HG02852 (cell line): ENCODE data around the gene SEPTIN11.

Source experiments
- ATAC-seq: cut with Tn5 transposase; IDR thresholded peaks from one replicate; pipeline ENCODE4 v1.9.1; 2021; ENCODE audit warnings: mild to moderate bottlenecking, moderate library complexity; ENCODE audit not compliant: unreplicated experiment

The SEPTIN11 gene

DNA sequence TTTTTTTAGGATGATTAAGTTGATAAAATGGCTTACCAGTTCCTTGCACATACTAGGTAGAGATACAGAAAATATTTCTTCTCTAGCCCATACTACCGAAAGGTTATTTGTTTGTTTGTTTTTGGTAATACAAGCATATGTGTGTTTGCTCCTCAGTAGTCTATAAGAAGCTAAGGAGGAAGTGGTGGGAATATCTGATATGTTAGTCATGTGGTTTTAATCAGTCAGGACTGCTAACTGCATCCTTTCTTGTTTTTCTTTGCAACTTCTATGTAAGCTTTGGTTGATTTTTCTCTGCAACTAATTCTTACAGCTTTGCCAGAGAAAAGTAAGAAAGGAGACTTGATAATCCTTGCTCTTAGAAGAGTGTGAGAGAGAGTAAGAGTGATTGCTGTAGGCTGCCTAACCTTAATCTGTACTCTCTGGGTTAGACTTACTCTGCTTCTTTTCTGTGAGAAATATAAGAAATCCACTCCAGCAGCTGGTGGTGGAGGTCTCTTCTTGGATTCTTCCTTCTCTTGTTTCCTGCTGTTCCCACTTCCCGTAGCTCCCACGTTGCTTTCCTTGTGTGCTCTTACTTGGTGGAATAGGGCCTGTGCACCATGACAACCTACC is 28.3 kb downstream of the SEPTIN11 start:
- ATAC-seq: no peak

DNA sequence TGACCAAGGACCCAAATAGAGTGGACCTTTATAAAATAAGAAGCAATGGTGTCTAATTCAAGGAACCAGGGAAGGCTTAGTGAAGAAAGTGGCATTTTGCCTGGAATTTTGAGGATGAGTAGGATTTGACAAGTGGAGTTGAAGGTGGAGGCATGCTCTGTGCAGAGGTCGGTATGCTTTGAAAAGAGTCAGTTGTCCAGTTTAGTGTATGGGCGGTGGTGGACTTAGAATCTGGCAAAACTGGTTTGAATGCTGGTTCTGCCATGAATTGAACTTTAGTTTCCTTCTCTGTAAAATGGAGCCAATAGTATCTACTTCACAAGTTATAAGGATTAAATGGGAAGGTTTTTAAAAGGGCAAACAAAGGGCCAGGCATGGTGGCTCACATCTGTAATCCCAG is 29.7 kb downstream of the SEPTIN11 start:
- ATAC-seq: no peak

DNA sequence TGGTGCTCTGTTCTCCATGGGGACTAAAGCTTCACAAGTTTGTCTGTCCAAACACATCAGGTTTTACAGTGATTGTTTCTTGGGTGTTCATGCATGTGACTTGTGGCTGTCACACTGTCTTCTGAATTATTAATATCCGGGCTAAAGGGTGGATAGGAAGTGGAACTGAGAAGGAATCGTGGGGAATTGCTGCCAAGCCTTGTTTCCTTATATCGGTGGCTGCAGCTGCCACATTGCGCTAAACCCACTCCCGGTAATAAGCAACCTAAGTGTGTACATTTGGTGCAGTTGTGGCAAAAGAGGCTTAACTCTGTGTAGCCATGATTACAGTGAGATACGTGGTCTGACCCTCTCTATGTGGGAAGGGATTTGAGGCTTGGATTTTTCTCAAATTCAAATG is 30.7 kb downstream of the SEPTIN11 start:
- ATAC-seq: no peak

DNA sequence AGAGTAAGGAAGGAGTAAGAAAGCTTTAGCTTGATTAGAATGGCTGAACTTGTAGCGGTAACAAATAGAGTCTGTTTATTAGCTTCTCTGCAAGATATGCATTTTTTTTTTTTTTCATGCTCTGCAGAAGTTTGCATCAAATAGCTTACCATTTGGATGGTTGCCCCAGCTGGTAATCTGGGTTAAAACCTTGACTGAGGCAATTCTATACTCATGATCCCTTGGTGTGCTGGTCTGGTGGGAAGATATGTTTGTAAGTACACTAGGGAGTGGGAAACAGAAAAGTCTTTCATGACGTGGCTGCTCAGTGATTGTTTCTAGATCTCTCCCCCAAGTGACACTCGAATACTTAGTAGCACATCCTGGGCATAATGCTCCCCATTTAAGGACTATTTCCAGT is 32.1 kb downstream of the SEPTIN11 start:
- no peak for ATAC-seq

DNA sequence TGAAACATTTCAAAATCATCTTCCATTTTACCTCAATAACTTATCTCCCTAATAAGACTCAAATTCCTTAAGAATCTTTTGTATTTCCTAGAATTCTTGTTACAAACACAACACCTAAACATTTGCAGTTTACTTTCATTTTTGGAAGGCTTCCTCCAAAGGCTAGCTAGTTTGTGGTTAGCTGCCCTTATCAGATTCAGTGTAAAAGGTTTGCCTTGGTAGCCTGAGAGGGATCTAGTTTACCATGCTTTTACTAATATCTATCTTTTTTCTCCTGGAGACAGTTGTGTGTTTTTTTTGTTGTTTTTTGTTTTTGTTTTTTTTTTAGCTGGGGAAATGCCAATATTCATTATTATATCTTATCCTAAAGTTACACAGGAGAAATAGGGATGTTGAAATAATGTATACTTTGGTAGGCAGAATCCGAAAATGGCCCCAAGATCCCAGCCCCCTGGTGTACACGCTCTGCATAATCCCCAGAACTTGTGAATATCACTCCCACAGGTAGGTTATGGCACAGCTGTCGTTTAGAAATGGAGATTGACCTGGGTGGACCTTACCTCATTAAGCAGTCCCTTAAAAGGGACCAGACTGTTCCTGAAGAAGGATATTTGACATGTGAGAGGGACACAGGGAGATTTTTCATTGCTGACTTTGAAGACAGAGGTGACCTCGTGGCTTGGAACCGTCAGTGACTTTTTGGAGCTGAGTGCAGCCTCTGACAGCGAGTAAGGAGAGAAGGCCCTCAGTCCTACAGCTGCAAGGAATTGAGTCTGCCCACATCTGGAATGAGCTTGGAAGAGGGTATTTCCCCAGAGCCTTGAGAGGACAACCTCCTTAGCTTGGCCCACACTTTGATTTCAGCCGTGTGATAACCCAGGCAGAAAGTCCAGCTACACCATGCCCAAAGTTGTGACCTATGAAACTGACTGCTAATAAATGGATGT is 33.4 kb downstream of the SEPTIN11 start:
- ATAC-seq: peak; percentile 47

DNA sequence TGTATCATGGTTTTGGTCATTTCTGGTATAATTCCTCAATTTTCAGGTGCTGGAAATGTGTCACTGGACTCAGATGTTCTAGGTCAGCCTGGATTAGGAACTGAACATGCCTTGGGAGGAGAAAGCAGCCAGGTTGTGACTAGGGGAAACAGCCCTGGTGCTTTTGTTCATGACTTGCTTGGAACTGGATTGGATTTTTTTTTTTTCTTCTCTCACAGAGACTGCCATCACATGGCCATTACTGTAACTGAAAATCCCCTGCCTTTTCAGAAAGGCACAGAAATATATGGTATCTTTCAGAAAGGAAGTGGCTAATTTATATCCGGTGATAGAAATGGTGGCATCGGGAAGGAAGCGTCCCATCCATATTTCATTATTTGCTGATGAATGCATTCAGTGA is 34.6 kb downstream of the SEPTIN11 start:
- ATAC-seq: peak; percentile 46

DNA sequence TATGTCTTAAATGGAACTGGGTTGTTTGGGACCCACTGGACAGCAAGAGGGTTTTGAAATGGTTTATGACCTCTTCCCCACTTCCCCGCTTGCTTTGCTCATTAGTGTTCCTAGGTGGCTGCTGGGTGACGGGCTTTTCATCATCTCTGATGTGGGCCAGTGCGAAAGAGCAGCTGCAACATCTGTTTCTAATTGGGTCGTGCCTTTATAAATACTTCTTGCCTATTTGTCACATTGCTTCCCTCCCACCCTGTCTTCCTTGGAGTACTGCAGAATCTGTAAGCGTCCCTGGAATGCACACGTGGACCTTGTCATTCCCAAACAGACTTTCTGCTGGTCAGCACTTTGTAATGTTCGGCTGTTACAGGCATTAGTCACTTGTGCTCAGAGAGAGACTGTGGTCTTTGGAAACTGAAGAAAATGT is 35.2 kb downstream of the SEPTIN11 start:
- ATAC-seq: no peak

DNA sequence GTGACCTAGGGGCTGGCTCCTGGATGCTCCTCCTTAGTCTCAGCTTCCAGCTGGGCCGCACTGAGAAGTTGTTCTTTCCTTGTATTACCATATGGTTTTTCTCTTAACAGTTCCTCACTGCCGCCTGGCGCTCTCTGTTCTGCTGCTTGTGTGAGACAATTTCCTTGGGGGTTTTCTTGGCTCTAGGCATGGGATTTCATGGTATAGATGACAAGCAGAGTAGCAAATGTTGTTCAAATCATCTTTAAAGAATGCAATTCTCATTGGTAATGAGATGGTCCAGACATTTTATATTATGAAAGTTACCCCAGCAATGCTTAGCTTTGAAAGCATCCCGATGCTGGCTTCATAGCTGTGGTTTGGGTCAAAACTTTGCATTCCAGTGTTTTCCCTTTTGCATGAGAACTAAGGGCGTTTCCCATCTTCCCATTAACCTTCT is 37.6 kb downstream of the SEPTIN11 start:
- no peak for ATAC-seq

DNA sequence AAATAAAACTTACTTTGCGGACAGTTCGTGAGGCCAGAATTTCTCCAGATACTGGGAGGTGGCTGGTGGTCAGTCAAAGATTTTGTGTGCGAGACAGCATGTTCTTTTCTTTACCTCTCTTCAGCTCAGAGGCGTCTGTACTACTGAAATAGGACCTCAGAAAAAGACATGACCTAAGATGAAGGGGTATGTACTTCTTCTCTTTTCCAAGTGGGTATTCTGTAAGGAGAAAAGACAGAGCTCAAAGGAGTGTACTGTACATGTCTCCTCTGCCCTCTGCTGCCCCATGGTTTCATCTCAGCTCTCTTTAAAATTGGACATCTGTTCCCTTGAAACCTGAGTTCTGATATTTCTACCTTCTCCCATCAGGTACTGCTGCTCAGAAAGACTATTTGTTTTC is 38.1 kb downstream of the SEPTIN11 start:
- ATAC-seq: no peak

DNA sequence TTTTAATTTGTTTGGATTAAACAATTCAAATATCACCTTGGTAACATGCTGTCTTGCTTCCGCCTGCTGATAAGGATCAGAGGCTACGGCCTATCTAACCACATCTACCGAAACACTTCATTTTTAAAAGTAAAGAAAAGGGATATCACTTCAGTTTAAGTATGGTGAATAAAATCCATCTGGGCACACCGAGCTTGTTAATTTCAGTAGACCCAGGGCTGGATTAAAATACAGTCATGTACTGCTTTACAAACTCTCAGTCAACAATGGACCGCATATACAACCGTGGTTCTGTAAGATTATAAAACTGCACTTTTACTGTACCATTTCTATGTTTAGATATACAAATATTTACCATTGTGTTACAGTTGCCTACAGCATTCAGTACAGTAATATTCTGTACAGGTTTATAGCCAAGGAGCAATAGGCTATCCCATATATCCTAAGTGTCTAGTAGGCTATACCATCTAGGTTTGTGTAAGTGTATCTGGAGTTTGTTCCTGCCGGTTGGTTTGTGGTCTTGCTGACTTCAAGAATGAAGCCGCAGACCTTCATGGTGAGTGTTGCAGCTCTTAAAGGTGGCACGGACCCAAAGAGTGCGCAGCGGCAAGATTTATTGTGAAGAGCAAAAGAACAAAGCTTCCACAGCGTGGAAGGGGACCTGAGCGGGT is 40.0 kb downstream of the SEPTIN11 start:
- ATAC-seq: no peak

DNA sequence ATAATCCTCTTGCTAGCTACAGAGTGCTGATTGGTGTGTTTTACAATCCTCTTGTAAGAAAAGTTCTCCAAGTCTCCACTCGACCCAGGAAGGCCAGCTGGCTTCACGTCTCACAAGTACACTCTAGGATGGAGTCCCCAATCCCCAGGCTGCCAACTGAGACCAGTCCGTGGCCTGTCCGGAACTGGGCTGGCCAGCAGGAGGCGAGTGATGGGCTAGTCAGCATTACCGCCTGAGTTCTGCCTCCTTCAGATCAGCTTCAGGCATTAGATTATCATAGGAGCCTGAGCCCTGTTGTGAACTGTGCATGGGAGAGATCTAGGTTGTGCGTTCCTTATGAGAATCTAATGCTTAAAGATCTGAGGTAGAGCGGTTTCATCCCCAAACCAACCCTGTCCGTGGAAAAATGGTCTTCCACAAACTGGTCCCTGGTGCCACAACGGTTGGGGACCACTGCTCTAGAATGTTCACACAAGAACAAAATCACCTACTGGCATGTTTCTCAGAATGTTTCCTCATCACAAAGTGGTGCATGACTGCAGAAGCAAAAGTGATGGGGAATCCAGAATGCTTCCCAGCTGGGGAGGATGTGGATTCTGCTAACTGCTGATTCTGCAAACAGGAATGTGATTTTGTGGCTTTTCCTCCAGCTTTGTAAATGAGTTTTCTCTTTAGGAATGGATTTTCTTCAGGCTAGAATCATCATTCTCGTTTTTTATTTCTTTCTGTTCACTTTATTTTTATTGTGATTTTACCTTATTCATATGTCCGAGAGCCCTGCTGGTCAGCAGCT is 40.9 kb downstream of the SEPTIN11 start:
- ATAC-seq: no peak

DNA sequence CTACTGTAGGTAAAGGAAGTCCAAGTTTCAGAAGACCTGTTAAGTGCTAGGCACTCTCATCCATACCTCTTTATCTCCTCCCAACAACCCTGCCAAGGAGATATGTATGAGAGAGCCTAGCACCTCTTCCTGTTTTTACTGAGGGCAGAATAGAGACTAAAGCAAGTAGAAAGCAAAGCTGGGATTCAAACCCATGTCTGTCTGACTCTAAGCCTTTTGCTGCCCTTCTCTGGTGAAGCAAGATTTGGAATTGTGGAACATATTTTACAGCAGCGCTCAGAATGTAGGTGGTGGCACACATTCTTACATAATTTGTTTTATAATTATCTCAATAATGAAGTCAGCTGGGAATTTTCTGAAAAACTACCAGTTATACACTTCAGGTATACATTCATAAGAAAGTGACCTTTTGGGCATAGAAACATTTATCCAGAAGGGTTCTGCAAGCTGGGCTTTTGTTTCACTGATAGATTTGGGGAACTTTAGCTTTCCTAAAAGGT is 41.7 kb downstream of the SEPTIN11 start:
- no peak for ATAC-seq

DNA sequence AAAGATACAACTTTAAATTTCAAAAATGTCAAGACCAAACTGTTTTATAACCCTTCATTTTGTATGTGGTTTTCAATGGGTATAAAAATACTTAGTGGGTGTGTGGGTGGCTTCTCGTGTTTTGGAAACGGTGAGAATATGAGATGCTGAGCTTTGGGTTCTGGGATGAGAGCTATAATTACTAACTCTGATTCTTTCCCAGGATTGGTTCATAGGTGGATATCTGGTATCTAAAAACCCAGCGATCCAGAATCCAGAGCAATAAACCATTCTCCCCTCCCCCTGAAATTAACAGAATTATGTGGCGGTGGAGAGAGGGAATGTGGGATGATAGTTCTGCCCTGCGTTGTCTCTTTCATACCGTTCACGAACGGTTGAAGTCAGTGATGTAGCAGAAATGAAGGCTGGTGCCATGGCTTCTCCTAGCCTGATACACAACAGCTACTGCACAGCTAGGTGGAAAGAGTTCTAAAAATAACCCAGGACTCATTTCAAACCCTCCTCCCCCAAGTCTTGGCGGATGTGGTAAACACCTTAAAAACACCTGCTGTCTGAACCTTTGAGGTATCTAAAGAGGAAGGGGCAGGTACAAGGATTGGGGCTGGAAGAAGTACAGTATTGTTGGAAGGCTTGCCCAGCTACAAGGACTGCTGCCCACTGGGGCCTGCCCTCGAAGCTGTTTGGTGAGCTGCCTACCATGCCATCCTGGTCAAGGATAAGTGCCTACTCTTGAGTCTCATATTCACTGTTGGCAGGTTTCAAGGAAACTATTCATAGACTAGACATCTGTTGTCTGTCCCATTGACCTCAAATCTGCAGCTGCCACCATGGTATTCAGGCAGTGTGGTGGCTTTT is 44.5 kb downstream of the SEPTIN11 start:
- peak; percentile 90 for ATAC-seq

DNA sequence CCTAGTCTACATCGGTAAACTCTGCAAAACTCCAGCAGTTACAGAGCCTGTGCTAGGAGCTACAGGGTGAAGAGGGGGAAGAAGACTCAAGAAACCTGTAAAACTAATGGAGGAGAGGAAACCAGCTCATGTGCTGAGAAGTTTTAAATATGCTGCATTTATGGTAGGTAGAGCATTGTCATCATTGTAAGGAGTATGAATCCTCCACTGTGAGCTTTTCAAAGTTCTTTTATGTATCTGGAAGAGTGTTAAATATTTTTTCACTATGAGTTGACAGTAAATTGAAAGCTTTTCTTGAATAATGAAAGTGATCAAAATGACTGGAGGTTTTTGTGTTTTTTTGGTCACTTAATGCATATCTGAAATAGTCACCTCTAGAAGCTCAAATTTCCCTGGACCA is 46.2 kb downstream of the SEPTIN11 start:
- no peak for ATAC-seq

DNA sequence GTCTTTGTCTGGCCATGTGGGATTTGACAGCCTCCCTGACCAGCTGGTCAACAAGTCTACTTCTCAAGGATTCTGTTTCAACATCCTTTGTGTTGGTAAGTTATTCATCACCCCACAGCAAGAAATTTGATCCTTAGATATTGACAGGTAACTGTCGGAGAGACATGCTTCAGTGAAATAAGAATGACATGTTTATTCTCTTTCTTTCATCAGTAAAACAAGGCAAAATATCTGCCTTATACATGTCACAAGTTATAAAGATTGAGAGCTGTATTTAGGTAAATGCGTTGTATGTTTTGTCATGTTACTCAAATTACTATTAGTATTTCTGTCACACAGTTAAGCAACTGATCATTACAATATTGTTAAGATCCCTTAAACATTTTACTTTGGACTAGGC is 46.9 kb downstream of the SEPTIN11 start:
- ATAC-seq: no peak

DNA sequence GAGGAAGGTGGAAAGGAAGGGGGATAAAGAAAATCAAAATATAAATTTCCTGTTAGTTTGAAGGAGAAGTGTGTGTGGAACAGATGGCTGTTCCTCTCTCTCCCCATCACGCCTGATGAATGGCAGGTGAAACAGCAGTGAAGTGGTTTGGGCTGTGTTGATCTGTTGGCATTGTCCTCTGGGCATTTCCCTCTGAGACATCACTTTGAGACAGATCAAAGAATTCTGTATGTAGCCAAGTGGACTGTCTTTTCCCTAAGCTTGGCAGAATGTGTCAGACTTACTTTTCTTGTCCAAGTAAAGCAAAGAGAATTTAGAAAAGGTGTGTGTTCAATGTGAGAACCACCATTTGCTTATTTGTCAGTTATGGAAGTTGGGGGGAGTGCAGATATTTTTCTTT is 47.5 kb downstream of the SEPTIN11 start:
- ATAC-seq: no peak

DNA sequence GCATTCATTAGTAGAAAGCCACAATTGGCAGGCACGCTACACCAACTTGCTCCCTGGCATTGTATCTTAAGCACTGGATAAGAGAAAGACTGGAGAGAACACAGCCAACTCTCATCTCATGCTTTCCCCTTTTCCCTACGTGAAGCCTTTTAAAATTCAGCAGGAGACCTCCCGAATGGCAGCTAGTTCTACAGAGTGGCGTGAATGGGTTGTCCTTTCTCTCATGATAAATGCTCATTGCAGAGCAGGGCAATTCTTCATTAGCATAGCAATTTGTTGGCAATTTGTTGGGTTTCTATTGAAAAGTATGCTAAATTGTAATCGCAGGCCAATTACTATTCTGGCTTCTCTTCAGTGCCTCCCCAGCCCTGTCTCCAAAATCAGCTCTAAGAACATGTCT is 48.0 kb downstream of the SEPTIN11 start:
- no peak for ATAC-seq

DNA sequence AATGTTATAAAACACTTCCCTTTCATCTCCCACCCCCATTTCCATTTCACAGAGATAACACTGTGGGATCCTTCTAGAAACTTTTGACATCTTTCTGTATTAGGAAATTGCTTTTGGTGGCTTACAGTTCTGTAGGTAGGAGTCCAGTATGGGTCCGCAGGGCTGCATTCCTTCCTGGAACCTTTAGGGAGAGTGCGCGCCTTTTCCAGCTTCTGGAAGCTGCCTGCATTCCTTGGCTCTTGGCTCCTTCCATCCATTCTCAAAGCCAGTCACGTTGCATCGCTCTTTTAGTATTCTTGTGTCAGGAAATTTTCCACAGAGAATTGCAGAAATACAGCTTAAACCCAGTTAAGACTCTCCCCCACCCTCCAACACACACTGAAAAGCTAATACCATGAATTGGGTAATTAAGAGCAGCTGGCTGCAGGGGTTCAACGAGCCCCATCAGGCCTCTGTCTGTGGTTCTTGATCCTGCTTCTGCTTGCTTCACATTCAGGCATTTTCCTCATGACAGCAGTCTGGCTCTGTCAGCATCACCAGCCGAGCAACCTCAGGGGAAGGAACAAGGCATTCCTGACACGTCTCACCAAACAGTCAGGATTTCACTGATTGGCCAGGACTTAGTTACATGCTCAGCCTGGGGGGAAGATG is 48.8 kb downstream of the SEPTIN11 start:
- no peak for ATAC-seq
